Heart left ventricle (tissue), 16 donors: ENCODE data around the gene ZMIZ1. TPM values are rescaled to one million over a fixed set of nuclear protein-coding genes. Genes with fewer than 3 reads are reported as not detected.

ENCODE experiments used
- ATAC-seq, 4 donors: fragments of 200-7000 bp; cut with Tn5 transposase; one replicate each; pipeline ENCODE4 v1.9.1; 2020 to 2022; ENCODE audit warnings: moderate library complexity in 4 of 4, mild to moderate bottlenecking in 3 of 4, moderate number of reproducible peaks in 1 of 4
- DNase-seq, 5 donors: peaks; one replicate each; pipeline ENCODE4 v3.0.0-alpha.2; 2020
- H3K27ac ChIP-seq, 12 donors: fragments of 200-600 bp; sonication (generic) in 4 of 12; one replicate each; pipeline versions ENCODE4 v1.5.0 to v1.8.0; 2016 to 2022; ENCODE audit warnings: mild to moderate bottlenecking in 2 of 12
- H3K27me3 ChIP-seq, 9 donors: fragments of 200-600 bp; sonication (generic) in 2 of 9; one replicate each; pipeline versions ENCODE4 v1.5.1 to v1.8.0; 2016 to 2022; ENCODE audit warnings: mild to moderate bottlenecking in 3 of 9
- H3K36me3 ChIP-seq, 9 donors: fragments of 200-600 bp; sonication (generic) in 2 of 9; one replicate each; pipeline versions ENCODE4 v1.5.0 to v1.8.0; 2018 to 2022; ENCODE audit warnings: mild to moderate bottlenecking in 2 of 9
- H3K4me1 ChIP-seq, 12 donors: fragments of 200-600 bp; sonication (generic) in 4 of 12; one replicate each; pipeline versions ENCODE4 v1.5.0 to v1.8.0; 2016 to 2022; ENCODE audit warnings: mild to moderate bottlenecking in 3 of 12
- H3K4me3 ChIP-seq, 12 donors: fragments of 200-600 bp; sonication (generic) in 4 of 12; one replicate each; pipeline versions ENCODE4 v1.5.0 to v1.8.0; 2017 to 2022; ENCODE audit warnings: mild to moderate bottlenecking in 9 of 12, moderate library complexity in 4 of 12
- H3K9me3 ChIP-seq, 12 donors: fragments of 200-600 bp; sonication (generic) in 4 of 12; one replicate each; pipeline versions ENCODE4 v1.5.0 to v1.8.0; 2016 to 2022; ENCODE audit warnings: mild to moderate bottlenecking in 1 of 12
- CTCF ChIP-seq, 12 donors: fragments of 200-600 bp; sonication (generic) in 4 of 12; IDR thresholded peaks; one replicate each; pipeline versions ENCODE4 v1.5.0 to v1.8.0; 2018 to 2022; ENCODE audit warnings: antibody characterized with exemption in 12 of 12, mild to moderate bottlenecking in 5 of 12
- POLR2A ChIP-seq, 2 donors: fragments of 450-650 bp; IDR thresholded peaks; one replicate each; pipeline ENCODE4 v1.6.1; 2017; ENCODE audit warnings: antibody characterized with exemption in 2 of 2, mild to moderate bottlenecking in 2 of 2, moderate library complexity in 2 of 2
- WGBS, 4 donors: extraction: QIAGEN DNeasy Blood & Tissue Kit in 2 of 4; methylation state at CpG; one replicate each; pipeline versions ENCODE4 v1.1.5 to v1.1.7; 2013 to 2018; 5-methylcytosine and 5-hydroxymethylcytosine counted together
- intact Hi-C, 10 donors: fragments of 100-400 bp; cut with DNase I; formaldehyde crosslinking; loops; one replicate each; pipeline versions ENCODE4 v1.11.1 to v1.14.2; 2022
- polyA plus RNA-seq, 2 donors: library from polyadenylated mRNA; stranded (reverse); fragments of 200-250 nt; gene quantifications; one replicate each; pipeline ENCODE4 v1.2.3, GENCODE V29; 2013
- total RNA-seq, 9 donors: library from RNA; depleted of rRNA in 2 of 9; stranded (reverse); fragments of >200 nt in 2 of 9; fragmentation: NEBNext Ultra II Directional in 3 of 9; extraction: Animal tissue kit (Norgen Biotek cat#: 25700) in 3 of 9; gene quantifications; one replicate each; pipeline versions ENCODE4 v1.1.0 to v1.2.4, GENCODE V29; 2016 to 2023
- donor health status: ischemic (EF 13 %, LVEDD 7.1; RV severe dilation, severe dysfunction).
- donor health status: healthy with polysubstance abuse.
- donor health status: DM: no; HTN: yes; CAD: no.
- donor health status: DM: no; HTN: no; CAD: no.
- donor health status: ischemic (EF 25% LVEDD 6.9; RV normal size, moderate dysfunction).
- donor health status: ischemic (EF 25% LVEDD 5.7; RV mildly dilated, moderate dysfunction).
- donor health status: healthy.
- donor health status: DM: yes; HTN: yes; CAD: no.
- donor health status: ischemic (EF 35%, LVEDD 5.7; RV mildly dilated, moderate dysfunction).
- donor health status: nonischemic (EF 11% LVEDD 7.7; RV severe dilation, severe dysfunction).
- donor health status: DM: yes; HTN: yes; CAD: no.
- donor health status: PGD.
- donor health status: ischemic (EF 29% LVEDD 5.4; RV normal size, mild dysfunction).
- donor health status: nonischemic (EF 23%, LVEDD 6.1; RV moderate dilation, normal function).

ZMIZ1 gene
- total and polyA plus RNA-seq, 11 donors = 19.7 to 75.4 (median 49.2) TPM

DNA sequence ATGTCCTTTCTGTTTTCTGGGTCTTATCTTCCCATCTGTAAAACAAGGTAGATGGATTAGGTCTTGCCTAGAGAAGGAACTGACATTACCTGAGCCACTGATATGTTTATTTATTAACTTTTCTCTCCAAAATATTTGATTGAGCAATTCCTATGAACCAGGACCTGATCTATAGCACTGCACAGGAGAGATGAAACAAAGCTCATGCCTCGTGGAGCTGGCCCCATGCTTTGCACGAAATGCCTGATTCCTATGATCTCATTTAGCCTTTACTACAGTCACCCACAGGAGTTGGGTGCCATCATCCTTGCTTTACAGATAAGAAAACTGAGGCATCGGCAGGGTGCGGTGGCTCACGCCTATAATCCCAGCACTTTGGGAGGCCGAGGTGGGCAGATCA is 48.2 kb upstream of the ZMIZ1 start:
- no peak for TF ChIP-seq POLR2A (IDR thresholded peaks at IDR 0.05)
- no peak for TF ChIP-seq CTCF (IDR thresholded peaks at IDR 0.05)
- Histone ChIP-seq H3K9me3 (peaks cover 0 to 8% (median 0%) of the 10 kb centered on the region in 12 donors), H3K36me3 (no peaks in the 10 kb centered on the region), H3K4me3 (no peak overlapping the region), H3K27ac (peak overlapping the region in 4 of 12 donors; percentile 20 to 52 (median 38)), H3K27me3 (no peaks in the 10 kb centered on the region), H3K4me1 (peaks cover 0 to 43% (median 11%) of the 10 kb centered on the region in 12 donors)
- intact Hi-C loops = no loop called here
- 93 to 96% (median 95%) methylated on average over 6 of the region's 6 CpGs for WGBS, 4 donors
- ATAC-seq = no peak
- DNase-seq = no peak

GRCh38 chr10:79021331-79021907 is 47.3 kb upstream of the ZMIZ1 start:
- Histone ChIP-seq H3K27me3 (no peaks in the 10 kb centered on the region), H3K9me3 (peaks cover 0 to 8% (median 0%) of the 10 kb centered on the region in 12 donors), H3K4me3 (no peak overlapping the region), H3K27ac (no peak overlapping the region), H3K4me1 (peaks cover 0 to 43% (median 11%) of the 10 kb centered on the region in 12 donors), H3K36me3 (no peaks in the 10 kb centered on the region)
- ATAC-seq (no peak), DNase-seq (peak in 2 of 5 donors; percentile 8 to 37)
- intact Hi-C loops = no loop called here
- whole genome bisulfite sequencing, 4 donors = 96 to 97% (median 96%) methylated on average over 9 of the region's 9 CpGs
- TF ChIP-seq POLR2A (IDR thresholded peaks at IDR 0.05) (no peak), CTCF (IDR thresholded peaks at IDR 0.05) (no peak)

- intact Hi-C loops = no loop called here
- no peak for ATAC-seq
Measured at GRCh38 chr10:79021948-79022499, 46.7 kb upstream of the ZMIZ1 start.

More at GRCh38 chr10:79021948-79022499, 46.7 kb upstream of the ZMIZ1 start:
- Histone ChIP-seq H3K4me1 (peaks cover 0 to 43% (median 11%) of the 10 kb centered on the region in 12 donors), H3K27me3 (no peaks in the 10 kb centered on the region), H3K9me3 (peaks cover 0 to 8% (median 0%) of the 10 kb centered on the region in 12 donors), H3K27ac (peak overlapping the region in 1 of 12 donors; percentile 44), H3K4me3 (no peak overlapping the region), H3K36me3 (no peaks in the 10 kb centered on the region)
- TF ChIP-seq POLR2A (IDR thresholded peaks at IDR 0.05) = no peak
- TF ChIP-seq CTCF (IDR thresholded peaks at IDR 0.05) = no peak
- DNase-seq = peak in 2 of 5 donors; percentile 7 to 21
- 95 to 98% (median 96%) methylated on average over 10 of the region's 10 CpGs for WGBS, 4 donors
